SK-N-DZ (cell line): ENCODE results near the gene SOX6. TPM values are rescaled to one million over a fixed set of nuclear protein-coding genes. Genes with fewer than 3 reads are reported as not detected.
"Not testable (repeated sequence)": the region's sequence is repeated elsewhere in the genome, so short reads cannot be mapped to it uniquely, and the experiment has no call there.

Experiments
- DNase-seq: peaks from one replicate; pipeline ENCODE4 v3.0.0-alpha.2; 2015; ENCODE audit warnings: low spot score
- polyA plus RNA-seq, 2 experiments: library from polyadenylated mRNA; depleted of rRNA; stranded (reverse); fragments of >200 nt; gene quantifications; 2 replicates each; pipeline ENCODE4 v1.2.3, GENCODE V29; 2014

SOX6 gene
- polyA plus RNA-seq (2014; cell fraction: cytosol; rRNA removed), result 0.03 and 1.0 TPM in 2 replicates
- polyA plus RNA-seq (2014; cell fraction: nucleus; rRNA removed), result 0.09 TPM in 2 replicates

DNA sequence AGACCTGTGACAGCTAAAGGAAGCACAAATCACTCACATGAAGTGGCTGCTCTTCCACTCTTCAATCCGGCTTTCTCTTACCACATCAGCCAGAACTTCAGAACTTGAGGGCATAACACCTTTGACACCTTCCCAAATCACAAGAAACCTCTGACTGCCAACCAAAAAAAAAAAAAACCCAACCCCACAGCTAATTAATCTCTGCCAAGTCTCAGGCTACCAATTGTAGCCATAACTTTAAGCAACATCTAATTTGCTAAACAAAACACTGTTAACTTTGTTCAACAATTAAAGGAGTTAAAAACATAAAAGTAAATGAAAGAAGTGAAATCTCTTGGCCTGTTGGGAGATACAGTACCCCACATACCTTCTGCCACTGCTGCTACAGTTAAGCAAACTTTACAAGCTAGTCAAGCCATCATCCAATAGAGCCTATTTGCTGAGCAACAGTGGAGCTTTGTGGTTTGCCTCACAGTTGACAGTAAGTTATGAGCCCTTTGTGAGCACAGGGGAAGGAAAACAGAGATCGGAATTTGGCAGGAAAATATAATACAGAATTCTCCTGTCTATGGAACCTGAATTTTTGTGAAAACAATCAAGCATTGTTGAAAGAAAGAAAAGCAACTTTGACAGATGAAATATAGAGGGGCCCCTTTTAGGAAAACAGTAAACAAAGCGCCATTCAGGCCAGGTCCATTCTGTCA, at the start of gene SOX6:
SOX6 (minus strand) TSS at position 490 of the 704 bp plus-strand sequence. CDS start 15,298 bp downstream, outside the sequence.
- DNase-seq, result no peak

DNA sequence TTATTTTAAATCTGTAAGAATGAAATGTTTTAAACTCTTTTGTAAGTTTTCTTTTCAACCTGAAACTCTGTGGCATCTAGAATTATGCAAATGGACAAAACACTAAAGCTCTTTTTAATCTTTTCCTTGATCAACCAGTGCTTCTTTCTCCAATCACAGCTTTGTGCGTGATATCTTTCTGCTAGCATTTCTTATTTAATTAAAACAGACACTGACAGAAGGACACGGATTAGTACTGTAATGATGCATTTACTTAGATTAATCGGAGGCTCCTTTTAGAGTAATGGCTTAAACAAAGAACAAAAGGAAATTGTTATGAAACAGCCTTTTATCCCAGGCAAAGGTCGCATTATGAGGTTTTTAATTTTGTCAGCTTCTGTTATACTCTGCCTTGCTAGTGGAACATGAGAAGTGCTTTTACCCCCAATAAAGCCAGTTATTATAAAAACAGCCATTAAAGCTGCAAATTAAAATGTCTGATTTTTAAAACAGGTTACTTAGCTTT, 48.5 kb upstream of the SOX6 start:
- DNase-seq, result no peak

DNA sequence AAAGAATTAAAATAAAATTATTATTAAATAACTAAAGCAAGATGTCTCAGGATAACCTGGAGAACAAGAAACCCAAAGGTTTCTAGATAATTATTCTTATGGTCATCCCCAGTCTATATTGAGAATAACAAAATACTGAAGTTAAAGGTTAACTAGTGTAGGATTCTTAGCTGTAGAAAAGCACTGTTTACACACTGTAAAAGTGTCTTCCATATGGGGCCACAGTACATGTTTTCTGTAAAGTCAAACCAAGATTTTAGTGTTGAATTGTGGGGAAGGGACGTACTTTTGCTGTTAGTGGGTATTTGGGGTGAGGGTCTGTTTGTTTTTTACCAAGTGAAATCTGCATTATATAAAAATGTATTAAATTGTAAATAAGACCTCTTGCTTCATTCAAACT, 47.5 kb upstream of the SOX6 start:
- DNase-seq, result no peak

GRCh38 chr11:16403448-16403803, 47.1 kb upstream of the SOX6 start:
- DNase-seq, result no peak

GRCh38 chr11:16402654-16403447, 46.5 kb upstream of the SOX6 start:
- no peak for DNase-seq

- DNase-seq, result no peak
Measured at GRCh38 chr11:16397390-16397789, 41.0 kb upstream of the SOX6 start.

- no peak for DNase-seq
Measured at GRCh38 chr11:16395601-16396000, 39.3 kb upstream of the SOX6 start.

DNA sequence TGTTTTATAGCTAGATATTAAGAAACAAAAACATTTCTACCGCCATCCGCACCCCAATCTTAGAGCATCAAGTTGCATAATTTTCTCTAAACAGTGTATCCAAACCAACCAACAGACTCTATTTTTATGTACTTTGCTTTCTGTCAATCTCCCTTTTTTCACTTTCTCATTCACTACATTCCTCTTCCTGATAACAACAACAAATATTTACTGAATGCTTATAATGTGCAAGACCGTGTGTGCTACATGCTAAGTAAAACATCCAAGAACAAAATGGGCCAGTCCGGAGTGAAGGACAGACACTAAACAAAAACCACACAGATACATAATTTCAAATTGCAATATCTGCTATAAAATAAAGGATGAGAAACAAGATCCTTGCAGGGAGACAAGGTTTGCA, 38.6 kb upstream of the SOX6 start:
- no peak for DNase-seq

DNA sequence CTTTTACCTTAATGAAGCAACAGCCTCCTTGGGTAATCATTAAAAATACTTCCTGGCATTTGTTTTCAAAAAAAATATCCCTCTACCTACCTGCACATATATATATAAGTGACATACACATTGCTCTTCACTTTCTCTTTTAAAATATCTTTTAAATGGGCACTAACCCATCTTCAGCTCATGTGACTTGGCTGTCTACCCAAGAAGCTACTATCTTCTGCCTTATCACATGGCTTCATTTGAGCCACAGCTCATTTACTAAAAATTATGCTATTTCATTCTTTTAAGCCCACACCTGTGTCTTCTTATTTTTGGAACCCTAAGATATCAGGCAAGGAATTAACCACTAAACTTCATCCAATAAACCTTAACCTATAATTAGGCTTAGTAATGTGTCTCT, 37.0 kb upstream of the SOX6 start:
- DNase-seq, result no peak

DNA sequence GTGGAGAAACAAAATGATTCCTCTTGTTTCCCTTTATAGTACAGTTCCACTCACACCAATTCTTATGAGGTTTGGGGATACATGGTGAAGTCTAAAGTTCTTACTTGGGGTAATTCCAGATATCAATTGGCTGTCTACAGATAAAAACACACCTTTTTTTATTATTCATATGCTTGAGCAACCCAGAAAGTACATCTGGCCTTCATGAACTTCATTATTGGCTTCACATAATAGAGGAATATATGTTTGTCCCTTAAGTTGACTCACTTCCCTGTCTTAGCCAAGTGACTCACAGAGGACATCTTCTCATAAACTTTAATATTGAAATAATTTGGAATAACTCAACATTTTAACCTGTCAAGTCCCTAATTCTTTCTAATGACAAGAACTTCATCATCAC, 36.3 kb upstream of the SOX6 start:
- DNase-seq, result no peak

DNA sequence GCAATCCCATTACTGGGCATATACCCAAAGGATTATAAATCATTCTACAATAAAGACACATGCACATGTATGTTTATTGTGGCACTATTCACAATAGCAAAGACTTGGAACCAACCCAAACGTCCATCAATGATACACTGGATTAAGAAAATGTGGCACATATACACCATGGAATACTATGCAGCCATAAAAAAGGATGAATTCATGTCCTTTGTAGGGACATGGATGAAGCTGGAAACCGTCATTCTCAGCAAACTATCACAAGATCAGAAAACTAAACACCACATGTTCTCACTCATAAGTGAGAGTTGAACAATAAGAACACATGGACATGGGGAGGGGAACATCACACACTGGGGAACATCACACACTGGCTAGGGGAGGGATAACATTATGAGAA, 34.5 kb upstream of the SOX6 start:
- DNase-seq, result not testable (repeated sequence)

DNA sequence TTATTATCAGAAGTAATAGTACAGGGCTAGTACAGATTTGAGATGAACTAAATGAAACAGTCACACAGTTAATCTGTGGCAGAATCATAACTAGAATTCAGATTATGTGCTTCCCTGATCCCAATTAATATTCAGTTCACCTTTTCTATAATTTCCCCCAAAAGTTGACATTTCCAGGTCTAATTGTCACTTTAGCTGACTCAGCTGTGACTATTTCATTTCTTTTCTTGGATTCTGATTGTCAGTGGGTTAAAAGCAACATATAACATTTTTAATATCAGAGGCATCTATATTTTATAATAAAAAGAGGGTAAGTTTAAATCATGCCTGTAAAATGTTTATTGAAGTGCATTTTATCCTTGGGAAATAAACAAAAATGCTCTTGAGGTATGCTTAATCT, 28.8 kb upstream of the SOX6 start:
- DNase-seq, result no peak

GRCh38 chr11:16382638-16383380, 26.5 kb upstream of the SOX6 start:
- DNase-seq, result no peak

DNA sequence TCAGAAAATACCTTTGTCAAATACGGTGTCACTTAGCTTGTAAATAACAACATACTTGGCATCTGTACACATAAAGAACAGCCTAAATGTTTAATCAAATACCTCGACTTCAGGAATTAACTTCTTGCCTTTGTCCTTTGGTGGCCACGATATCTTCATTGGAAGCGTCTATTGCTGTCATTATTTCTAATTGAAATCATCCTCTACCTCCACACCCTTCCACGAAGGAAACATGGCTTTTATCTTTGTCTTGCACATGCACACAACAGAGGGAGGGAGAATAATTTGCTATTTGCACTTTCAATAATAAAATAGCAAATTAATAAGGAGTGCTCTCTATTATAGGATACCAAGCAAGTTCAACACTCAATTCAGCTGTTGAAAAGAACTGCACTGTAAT, 25.8 kb upstream of the SOX6 start:
- DNase-seq, result no peak

- no peak for DNase-seq
Measured at GRCh38 chr11:16380941-16381568, 24.7 kb upstream of the SOX6 start.

DNA sequence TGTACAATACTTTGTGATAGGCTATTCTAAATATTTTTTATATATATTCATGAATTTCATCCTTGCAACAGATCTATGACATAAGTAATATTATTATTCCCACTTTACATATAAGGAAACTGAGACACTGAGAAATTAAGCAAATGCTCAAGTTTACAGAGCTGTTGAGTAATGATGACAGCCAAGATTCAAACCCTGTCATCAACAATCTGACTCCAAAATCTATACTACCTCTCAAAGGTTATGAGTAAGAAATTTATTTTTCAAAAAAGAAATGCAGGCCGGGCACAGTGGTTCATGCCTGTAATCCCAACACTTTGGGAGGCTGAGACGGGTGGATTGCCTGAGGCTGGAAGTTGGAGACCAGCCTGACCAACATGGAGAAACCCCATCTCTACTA, 22.6 kb upstream of the SOX6 start:
- no peak for DNase-seq

DNA sequence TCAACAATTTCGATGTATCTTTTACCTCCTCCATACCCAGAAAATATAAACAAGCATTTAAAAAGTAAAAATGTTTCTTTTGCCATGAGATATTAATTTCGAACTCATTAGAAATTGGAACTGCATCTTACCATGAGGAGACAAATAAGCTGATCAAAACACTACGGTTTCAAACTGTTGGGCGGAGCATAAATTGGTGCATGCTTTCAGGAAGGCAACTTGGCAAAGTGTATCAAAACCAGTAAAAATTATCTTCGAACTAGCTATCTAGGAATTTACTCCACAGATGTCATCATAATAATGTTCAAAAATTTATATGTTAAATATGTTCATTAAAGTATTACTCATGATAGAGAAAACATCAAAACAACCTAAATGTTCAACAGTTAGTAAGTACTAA, 21.4 kb upstream of the SOX6 start:
- no peak for DNase-seq

GRCh38 chr11:16375664-16376063, 19.3 kb upstream of the SOX6 start:
- not testable (repeated sequence) for DNase-seq

GRCh38 chr11:16373768-16374167, 17.4 kb upstream of the SOX6 start:
- no peak for DNase-seq

GRCh38 chr11:16372355-16372754, 16.0 kb upstream of the SOX6 start:
- no peak for DNase-seq

DNA sequence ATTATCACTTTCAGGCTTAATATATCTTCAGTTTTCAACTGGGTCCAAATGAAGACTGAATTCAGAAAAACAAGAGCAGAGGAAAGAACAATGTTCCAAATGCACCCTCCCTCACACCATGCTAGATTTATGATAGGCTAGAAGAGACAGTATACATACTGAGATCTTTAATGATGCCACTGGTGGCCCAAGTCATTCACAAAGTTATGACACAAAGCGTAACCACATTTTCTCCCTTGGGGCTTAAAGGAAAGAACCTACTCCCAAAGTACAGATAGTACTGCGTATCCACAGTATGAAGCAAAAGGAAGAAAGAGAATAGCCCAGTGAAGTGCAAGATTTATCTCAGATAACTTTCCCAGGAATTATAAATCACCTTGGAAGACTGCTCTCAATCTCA, 10.9 kb upstream of the SOX6 start:
- no peak for DNase-seq
